HG03045 (cell line): ENCODE measurements around the gene NIT2.
"Not testable (repeated sequence)": the region's sequence is repeated elsewhere in the genome, so short reads cannot be mapped to it uniquely, and the experiment has no call there.

Source experiments
- ATAC-seq: cut with Tn5 transposase; IDR thresholded peaks from one replicate; pipeline ENCODE4 v1.9.1; 2021; ENCODE audit warnings: mild to moderate bottlenecking, moderate library complexity; ENCODE audit not compliant: unreplicated experiment

The NIT2 gene

GRCh38 chr3:100334488-100335351 is at the start of gene NIT2:
TSS of gene NIT2 (plus strand) at chr3:100334757. CDS start at chr3:100334792, 35 bp downstream.
- ATAC-seq = peak; percentile 95

GRCh38 chr3:100288288-100288894 is 46.2 kb upstream of the NIT2 start:
- ATAC-seq = no peak

GRCh38 chr3:100289339-100289738 is 45.2 kb upstream of the NIT2 start:
- ATAC-seq = no peak

- ATAC-seq = no peak
Measured at GRCh38 chr3:100295089-100295488, 39.5 kb upstream of the NIT2 start.

GRCh38 chr3:100297784-100298183 is 36.8 kb upstream of the NIT2 start:
- no peak for ATAC-seq

- ATAC-seq = no peak
Measured at GRCh38 chr3:100299016-100299415, 35.5 kb upstream of the NIT2 start.

- ATAC-seq = no peak
Measured at GRCh38 chr3:100306695-100307094, 27.9 kb upstream of the NIT2 start.

- no peak for ATAC-seq
Measured at GRCh38 chr3:100310355-100310965, 24.1 kb upstream of the NIT2 start.

- ATAC-seq = no peak
Measured at GRCh38 chr3:100311011-100311410, 23.5 kb upstream of the NIT2 start.

GRCh38 chr3:100316641-100317069 is 17.9 kb upstream of the NIT2 start:
- peak; percentile 57 for ATAC-seq

GRCh38 chr3:100317912-100318311 is 16.6 kb upstream of the NIT2 start:
- no peak for ATAC-seq

GRCh38 chr3:100319951-100320350 is 14.6 kb upstream of the NIT2 start:
- ATAC-seq = no peak

GRCh38 chr3:100324044-100324443 is 10.5 kb upstream of the NIT2 start:
- no peak for ATAC-seq

GRCh38 chr3:100325827-100326226 is 8.7 kb upstream of the NIT2 start:
- ATAC-seq = no peak

GRCh38 chr3:100327377-100327776 is 7.2 kb upstream of the NIT2 start:
- not testable (repeated sequence) for ATAC-seq

GRCh38 chr3:100329800-100330489 is 4.6 kb upstream of the NIT2 start:
- no peak for ATAC-seq

- no peak for ATAC-seq
Measured at GRCh38 chr3:100330651-100331050, 3.9 kb upstream of the NIT2 start.

GRCh38 chr3:100331660-100332059 is 2.9 kb upstream of the NIT2 start:
- no peak for ATAC-seq

GRCh38 chr3:100333051-100333450 is 1.5 kb upstream of the NIT2 start:
- no peak for ATAC-seq

GRCh38 chr3:100333970-100334487 is 528 bp upstream of the NIT2 start:
- peak; percentile 31 for ATAC-seq

- ATAC-seq = peak; percentile 41
Measured at GRCh38 chr3:100335434-100335833, 877 bp downstream of the NIT2 start.
